DMS153 (cell line): Measurements from ENCODE around the gene LHFPL6.
A peak's percentile ranks its signal among the peaks of the same experiment; 100 is the strongest.

Experiments
- DNase-seq: peaks from one replicate; lab custom pipeline; 2025; lab: John Stamatoyannopoulos, UW

The LHFPL6 gene

DNA sequence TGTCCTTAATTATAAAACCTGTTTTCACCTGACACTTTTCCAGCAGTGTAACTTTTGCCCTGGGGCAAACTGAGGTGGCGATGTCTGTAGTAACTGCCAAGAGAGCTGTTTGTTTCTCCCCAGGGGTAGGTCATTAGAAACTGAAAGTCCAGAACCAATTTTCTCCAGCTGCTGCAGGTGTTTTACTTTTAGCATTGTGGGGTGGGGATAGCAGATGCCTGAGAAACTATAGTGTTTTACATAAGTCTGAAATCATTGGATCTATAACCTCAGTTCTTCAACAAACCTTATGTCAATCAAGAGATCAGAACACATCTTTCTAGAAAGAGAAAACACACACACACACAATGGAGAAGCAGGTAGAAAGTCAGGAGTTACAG, 92.7 kb downstream of the LHFPL6 start:
- DNase-seq: peak; percentile 50

DNA sequence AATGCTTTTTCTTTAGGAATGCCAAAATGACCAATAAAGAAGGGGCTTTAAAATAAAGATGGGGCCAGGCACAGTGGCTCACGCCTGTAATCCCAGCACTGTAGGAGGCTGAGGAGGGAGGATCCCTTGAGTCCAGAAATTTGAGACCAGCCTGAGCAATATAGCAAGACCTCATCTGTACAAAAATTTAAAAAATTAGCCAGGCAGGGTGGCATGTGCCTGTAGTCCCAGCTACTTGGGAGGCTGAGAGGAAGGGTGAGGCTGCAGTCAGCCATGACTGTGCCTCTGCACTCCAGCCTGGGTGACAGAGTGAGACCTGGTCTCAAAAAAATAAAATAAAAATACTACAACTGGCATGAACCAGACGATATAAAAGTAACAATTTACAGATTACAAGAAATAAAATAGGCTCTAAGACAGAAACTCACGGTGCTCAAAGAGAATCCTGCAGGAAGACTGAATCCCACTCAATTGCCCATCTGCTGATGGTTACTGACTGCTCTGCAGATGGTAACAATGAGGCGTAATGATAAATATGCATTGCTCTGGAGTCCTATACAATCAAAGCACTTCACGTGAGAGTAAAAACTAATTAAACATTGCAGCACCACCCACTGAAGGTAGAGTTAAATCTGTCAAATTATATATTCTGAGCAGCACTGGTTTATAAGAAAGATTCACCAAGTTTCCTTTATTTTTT, 93.2 kb downstream of the LHFPL6 start:
- DNase-seq: peak; percentile 34

DNA sequence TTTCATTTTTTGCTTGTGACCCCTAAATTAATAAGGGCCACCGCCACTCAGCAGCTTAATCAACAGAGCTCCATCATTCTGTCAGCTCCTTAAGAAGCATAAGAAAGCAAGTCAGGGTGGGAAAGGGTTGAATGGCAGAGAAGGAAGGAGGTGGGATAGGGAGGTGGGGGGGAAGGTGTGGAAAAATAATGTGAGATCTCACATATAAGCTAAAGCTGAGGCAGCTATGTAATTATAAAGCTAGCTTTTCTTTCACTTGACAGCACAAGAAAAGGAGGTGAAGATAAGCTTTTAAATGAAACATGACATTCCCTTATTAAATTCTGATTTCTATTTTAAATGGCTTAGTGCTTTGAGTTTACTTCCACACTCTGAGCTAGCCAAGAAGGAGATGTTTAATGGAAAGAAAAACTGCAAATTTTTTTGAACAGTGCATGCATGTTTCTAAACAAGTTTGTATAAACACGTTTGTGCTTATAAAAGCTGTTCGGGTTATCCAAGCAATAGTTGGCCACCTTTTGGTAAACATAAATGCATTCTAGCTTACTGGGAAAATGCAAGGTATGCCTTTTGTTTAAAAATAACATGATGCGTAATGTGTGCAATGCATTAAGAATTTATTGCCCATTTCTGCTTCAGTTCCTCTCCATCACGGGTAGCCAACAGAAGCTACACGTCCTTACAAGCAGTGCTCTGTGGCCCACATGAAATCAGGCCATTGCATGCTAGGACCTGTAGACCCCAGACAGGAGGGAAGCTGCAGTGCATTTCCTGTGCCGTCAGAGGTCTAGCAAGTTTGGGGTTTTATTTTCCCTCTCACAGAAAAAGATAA, 96.2 kb downstream of the LHFPL6 start:
- no peak for DNase-seq

DNA sequence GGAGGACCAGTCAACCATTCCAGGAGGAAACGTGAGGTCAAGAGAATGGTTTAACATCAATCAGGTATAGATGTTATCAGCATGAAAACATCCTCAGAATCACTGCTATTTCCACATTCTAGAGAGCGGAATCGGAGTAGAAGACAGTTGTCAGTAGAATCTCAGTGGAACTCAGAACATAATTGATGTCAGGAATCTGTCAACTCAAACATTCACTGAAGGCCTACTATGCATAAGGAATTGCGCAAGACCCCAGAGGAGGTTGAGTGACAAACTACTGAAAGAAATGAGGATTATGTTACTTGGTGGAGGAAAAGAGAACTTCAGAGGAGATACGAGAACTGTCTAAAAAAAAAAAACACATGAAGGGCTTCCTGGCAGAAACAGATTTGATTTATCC, 97.8 kb downstream of the LHFPL6 start:
- no peak for DNase-seq

DNA sequence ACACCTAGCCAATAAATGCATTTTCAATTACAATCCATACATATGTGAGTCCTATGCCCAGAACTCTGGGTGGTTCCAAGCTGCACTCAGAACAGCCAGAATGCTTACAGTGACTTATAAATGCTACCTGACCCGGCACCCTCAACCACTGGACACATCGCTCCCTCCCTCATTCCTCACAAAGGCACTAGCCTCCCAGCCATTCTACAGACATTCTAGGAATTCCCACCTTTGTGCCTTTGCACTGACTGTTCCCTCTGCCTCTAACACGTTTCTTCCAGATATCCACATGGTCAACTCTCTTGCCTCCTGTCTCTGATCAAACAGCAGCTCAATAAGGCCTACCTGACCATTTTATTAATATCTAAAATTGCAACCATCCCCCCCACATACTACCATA, 99.9 kb downstream of the LHFPL6 start:
- no peak for DNase-seq

DNA sequence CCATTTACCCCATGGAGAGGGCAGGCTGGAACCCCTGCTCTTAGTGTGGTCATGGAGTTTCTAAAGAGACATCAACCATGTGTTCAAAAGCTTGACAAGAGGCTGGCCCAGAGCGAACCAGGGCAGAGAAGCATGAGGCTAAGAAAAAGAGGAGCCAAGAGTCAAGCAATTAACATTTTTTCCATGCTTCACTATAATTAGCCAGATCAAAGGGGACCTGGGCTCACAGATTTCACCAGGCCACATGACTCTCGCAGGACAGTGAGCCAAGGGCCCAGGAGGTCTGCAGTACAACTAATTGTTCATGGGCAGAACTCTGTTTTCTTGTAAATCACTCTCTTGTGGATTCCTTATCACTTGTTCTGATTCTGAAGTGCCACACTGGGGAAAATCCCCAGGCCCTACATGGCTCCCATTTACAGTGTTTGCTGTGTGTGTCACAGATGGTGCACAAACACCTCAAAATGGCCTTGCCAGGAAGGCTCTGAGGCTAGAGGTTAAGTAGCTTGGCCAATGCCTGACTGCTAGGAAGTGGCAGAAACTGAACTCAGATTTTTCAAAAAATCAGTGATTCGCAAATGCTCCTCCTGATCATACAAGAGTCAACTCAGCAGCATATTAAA, 101.2 kb downstream of the LHFPL6 start:
- DNase-seq: no peak

DNA sequence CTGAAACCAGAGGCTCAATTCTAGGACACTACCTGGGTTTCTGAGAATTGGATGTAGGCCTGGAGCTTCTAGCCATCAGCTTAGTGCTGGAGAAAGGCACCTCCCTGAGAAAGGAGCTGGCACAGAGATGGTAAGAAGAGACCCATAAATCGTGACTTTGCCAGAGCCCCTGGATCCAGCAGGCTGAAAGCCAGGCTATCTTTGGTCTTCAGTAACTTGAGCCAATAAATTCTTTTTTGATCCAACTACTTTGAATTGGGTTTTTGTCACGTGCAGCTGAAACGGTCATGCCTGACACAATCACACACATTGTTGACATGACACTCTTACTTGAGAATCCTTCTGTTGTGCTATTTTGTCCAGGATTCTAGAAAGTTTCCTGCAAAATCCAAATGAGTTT, 103.4 kb downstream of the LHFPL6 start:
- DNase-seq: no peak

DNA sequence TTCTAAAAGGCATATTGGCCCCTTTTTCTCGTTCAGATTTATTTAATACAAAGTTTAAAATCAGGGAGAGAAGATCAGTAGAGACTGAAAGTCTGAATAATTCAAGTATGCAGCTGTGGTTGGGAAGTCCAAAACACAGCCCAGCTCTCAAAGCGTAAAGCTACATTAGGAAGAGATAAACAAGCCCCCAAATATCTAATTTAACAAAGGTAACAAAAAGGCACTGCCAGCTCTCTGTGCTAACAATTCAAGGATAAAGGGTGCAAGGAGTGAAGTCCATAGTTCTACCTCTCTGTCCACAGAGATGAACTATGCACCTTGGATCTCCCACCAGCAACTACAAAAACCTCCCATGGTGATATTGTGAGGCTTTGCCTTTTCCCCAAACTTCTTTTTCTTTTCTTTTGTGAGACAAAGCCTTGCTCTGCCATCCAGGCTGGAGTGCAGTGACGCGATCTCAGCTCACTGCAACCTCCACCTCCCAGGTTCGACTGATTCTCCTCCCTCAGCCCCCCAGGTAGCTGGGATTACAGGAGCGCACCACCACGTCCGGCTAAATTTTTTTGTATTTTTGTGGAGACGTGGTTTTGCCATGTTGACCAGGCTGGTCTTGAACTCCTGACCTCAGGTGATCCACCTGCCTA, 104.4 kb downstream of the LHFPL6 start:
- no peak for DNase-seq

DNA sequence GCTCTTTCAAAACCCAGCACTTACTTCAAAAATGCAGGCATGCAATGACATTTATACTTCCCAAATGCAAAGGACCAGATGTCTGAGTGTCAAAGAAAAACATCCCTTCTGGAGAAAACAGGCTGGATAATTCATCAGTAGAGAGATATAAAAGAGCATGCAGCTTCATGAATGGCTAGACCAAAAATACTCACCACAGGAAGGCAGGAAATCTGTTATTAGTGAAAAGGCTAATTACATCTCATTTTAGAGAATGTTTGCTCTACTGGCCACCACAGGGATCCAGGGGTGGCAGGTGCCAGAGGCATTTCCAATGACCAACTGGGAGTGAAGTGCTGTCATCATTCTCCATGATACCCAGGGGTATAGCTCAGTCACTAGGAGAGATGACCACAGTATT, 106.5 kb downstream of the LHFPL6 start:
- no peak for DNase-seq

DNA sequence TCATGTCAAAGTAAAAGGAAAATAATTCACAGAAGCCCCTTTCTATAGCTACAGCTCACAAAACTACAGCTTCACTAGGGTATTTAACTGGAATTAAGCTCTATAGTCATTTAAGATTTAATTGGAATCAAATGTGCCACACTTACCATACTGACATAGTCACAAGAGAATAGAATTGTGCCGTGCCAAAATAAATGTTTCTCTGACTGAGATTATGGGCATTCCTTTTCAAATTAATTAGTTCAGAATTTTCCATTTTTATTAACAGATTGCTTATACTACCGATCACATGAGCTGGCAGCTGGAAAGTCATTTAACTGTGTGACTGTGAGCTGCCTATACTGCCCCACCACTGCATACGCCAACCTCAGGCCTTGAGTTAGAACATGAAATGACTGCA, 108.4 kb downstream of the LHFPL6 start:
- no peak for DNase-seq

DNA sequence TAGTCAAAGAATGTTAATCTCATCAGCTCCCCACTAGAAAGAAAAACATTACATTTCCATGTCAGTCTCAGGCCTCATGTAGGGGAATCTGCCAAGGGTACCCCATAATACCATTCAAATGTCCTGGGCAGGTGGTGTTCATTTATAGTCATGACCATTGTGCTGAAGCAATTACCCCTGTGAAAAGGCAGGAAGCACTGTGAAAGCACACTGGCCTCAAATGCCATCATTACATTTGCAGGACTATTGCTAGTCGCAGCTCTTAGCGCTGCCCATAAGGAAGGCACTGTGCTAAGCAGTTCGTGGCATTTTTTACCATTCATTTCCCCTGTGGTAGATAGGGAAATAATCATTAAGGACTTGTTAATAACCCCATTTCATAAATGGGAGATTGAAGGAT, 109.0 kb downstream of the LHFPL6 start:
- peak; percentile 42 for DNase-seq

DNA sequence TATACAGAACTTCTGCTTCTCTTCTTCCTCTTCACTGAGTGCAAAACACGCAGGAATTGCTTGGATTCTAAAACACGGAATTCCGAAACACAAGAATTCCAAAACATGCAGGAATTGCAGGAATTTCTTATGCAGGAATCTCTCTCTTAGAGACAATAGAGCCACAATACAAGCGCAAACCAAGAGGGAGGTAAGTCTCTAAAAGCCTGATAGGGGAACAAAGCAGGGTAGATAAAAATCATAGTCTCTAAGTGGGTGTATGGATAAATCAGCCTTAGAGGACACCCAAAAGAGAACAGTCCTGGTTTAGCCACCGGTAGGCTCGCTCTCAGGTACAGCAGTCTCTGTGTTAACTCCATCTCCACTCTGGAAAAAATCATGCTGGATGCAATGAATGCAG, 112.9 kb downstream of the LHFPL6 start:
- DNase-seq: no peak

DNA sequence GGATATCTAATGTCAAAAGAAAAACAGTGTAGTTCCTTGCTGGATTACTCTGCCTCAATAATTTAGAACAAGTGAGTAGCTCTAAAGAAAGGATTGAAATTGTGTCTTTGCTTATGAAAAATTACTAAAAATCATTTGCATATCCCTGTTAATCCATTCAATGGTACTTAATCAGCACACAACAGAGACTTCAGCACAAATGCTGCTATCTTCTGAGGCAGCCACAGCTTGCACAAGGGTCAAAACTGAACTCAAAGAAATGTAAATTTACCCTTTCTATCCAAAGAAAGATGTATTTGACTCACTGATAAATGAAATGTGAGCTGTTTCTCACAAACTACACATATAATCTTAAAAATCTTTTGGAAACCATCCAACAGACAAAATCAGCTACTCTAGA, 116.2 kb downstream of the LHFPL6 start:
- DNase-seq: no peak

DNA sequence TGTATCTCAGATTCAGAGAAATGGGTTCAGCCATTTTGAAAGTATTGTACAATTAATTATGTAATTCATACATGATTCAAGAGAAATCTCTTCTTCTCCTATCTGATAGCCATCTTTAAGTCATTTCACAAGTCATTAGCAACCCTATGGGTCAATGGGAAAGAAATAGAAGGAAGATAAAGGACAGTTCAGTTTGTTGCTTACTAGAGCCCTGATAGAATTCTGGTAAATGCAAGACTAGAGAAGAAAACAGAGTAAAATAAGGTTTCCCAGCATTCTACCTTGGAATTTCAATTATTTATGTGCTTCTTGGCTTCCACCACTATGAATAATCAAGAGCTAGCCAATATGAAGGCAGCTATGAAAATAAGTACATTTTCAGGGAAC, 117.7 kb downstream of the LHFPL6 start:
- DNase-seq: no peak

DNA sequence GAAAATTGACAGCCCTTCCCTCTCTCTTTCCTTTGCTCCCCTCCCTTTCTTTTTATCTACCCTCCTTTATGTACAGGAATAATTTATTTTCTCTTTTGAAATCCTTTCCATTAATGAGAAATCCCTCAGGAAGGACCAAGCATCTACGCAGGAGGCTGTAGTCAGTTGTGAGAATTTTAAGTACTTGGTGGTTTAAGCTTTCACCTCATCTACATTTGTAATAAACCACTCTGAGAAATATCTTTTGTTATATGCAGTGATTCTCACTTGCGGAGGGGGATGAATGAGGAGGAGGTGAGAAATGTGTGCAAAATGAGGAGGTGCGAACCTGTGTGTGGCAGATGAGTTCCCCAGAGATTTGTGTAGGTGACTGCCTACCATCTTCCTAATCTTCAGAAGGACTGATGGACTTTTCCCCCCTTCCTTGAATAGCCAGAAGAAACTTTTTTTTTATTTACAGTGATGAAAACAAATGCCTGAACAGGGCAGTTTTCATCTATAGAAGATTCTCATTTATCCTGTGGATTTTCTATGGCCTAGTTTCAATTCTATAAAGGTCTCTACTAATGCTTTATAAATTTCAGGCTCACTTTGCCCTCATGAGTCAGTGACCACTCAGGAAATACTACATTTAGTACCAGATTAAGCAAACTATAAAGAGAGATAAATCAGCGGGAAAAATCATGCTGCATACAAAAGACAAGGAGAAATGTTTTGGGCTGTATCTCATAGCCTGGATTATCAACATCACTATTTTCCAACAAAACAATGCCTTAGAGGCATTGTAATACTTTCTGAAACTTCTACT, 118.3 kb downstream of the LHFPL6 start:
- no peak for DNase-seq

DNA sequence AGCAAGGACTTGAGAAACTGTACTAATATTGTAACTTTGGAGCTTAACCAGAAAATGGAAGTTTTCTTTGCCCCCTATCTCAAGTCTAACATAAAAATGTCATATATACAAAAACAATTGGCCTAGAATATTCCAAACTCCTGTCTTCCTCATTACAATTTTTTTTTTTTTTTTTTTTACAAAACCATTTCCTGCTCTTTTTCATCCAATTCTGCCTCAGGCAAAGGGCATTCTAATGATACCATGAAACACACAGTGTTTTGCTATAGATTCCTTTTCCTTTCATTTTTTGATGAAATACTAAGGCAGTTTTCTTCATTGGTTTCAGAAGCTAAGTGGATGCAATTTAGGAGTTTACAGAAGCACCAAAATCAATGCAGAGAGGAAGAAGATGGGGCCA, 119.7 kb downstream of the LHFPL6 start:
- DNase-seq: no peak

DNA sequence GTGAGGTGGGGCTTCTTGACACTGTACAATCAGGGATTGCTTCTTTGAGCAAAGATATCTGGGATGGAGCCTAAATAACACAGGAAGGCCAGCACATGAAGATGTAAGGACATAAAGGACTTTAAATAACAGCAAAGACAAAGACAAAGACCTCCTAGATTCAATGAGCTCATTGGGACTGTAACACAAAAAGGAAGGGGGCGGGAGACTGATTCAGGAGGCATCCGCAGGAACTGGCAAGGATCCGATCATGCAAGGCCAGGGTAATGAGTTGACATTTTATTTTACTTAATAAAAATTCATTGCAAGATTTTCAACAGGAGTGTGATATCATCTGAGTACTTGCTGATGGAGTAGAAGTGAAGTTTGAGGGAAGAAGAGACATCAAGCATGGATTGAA, 121.5 kb downstream of the LHFPL6 start:
- no peak for DNase-seq

DNA sequence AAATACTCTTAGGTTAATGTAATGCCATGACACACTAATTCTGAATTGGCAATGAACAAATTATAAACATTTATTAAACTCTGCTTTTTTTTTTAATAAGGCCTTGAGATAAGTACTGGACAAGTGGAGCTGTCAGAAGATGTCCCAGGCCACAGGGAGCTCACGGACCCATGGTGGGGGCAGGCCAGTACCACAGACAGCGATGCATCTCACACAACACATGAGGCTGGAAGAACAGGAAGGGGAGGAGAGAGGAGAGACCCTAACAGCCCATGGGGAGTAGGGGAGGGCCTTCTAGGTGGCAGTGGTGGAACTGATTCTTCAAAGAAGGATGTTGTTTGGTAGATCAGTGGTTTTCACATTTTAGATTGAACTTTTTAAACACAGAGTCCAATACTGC, 128.4 kb downstream of the LHFPL6 start:
- no peak for DNase-seq

DNA sequence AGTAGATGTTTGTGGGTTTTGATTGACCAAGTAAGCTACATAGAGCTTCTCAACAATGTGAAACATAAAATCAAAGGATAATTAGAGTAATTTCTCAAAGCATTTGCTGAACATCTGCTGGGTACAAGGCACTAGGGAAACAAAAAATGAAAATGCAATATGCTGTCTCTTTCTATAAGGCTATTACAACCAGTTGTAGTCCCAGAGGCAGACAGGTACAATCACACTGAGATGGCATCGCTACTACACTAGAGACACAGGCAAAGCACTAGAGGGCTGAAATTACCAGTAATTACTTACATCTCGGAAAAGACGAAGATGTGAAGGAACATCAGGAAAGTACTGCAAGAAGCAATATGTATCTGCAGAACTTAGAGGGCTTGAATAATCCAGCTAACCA, 133.3 kb downstream of the LHFPL6 start:
- no peak for DNase-seq

DNA sequence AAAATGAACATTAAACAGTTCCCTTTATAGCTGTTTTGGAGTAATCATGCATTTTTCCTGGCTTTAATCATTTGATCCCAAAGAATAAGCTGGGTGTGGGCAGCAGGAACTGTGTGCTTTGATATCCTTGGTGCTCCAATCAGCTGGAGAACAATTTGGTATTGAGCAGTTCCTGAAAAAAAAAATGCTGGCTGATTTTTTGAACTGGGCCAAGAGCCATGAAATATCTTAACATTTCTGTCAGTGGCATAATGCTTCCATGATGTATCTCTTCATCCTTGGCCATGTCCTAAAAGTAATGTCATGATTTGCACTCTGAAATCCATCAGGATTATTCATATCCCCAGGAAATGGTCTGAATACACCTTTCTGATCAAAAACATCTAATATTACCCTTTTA, 134.7 kb downstream of the LHFPL6 start:
- no peak for DNase-seq

DNA sequence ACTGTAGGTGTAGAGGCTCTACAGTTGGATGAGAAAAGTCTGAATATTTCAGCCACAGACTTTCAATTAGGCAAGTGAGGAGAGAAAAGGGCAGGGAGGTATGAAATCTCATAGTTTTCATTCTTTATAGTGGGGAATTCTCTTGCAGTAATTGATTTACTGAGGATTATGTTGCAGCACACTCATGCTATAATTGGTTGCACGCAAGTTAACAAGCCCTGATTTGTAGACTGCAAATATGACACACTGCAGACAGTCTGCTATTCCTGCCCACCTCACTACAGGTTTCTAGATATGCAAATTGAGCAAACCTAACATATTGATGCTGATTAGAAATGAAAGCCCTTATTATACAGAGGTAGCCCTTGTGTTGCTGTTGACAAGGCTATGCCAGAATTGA, 139.4 kb downstream of the LHFPL6 start:
- no peak for DNase-seq

DNA sequence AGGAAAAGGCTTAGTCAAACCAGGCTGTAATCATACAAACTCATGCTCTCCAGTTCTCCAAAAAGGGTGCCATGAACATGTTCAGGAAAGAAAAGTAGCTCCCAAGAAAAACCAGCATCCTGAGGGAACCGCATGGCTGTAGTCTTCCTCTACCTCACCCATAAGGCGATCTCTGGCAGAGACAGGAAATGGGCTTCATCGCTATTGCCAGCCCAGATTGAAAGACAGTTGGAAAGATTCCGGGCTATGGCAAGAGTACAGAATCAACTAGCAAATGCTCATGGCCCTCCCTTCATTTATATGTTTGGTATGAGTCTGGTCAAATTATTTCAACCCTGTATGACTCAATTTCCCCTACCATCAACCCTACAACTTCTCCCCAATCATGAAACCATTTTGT, 140.1 kb downstream of the LHFPL6 start:
- DNase-seq: no peak
